Measurements from ENCODE around the gene CNNM4. TPM values are rescaled to one million over a fixed set of nuclear protein-coding genes. Genes with fewer than 3 reads are reported as not detected.

CNNM4 gene
- total RNA-seq (2014; rRNA removed; shearing (Covaris generic)), result 7.6 and 9.1 TPM in 2 replicates
- polyA plus RNA-seq (2014; cell fraction: nucleus; rRNA removed), result 5.5 and 7.3 TPM in 2 replicates

DNA sequence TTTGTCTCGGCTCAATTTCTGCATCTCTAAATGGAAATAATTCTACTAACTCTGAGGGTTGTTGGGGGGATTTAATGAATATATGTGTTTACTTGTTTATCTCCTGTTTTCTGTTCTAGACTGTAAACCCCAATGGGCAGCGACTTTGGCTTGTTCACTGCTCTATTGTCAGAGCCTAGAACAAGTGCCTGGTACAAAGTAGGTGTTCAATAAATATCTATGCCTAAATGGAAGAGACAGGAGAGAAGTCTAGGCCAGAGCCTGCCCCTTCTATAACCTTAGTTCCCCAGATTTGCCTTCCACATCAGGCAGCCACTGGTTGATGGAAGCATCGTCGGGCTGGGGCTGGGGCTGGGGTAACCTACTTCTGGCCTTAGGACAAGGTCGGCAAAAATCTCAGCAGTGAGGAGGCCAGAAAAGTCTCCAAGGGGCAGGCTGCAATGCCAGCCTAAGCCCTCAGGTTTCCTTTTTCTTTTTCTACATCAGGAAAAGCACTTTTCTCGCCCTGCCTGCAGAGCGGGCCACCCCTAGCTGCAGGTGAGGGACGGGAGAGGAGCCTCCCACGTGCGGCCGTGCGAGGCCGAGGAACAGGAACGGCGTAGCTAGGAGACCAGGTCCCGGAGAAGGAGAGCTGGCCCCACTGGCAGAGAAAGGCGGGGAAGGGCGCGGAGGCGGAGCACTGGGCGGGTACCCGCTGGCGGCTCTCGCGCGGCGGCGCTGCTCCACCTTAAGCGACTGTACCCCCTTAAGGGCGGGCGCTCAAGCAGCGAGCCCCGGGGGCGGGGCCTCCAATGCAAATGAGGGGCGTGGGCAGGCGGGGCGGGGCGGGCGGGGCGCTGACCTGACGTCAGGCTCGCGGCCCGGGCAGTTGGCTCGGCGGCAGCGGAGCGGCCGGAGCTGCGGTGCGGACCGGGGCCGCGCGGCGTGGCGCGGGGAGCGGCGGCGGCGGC is at the start of gene CNNM4:
Gene CNNM4, plus strand, starts transcription at position 867 of the 950 bp plus-strand sequence. CDS start 98 bp downstream, outside the sequence.
- peak; percentile 93 for DNase-seq (ENCODE audit: extremely low read depth, low read depth)

DNA sequence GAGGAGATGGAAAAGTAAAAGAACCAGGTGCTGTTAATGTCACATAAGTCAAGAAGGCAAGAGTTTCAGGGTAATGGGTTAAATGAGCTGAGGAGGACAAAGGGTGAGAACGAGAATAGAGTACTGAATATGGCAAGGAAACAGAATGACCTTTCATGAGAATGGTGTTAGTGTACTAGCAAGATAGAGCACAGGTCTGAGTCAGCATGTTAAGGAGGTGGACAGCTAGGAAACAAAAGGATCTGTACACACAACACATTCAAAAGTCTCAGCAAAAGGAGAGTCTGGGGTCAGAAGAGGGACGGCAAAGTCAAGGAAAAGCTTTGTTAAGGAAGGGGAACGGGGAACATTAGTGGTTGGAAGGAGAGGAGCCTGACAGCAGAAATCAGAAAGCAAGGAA is 49.7 kb upstream of the CNNM4 start:
- DNase-seq (ENCODE audit: extremely low read depth, low read depth), result no peak

DNA sequence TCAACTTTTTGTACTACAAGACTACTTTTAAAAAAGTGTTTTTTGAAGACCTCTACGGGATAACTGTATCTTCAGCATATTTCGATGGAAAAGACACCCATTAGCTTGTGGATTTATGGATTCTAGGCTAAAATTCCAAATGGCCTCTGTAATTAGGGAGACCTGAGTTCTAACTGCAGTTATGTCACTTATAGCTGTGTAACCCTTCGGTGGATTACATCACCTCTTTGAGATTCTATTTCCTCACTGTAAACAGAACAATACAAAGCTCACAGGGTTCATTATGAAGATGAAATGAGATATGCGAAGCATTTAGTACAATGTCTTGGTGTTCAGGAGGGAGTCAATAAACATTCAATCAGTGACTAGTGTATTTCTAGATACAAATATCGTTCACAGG is 45.0 kb upstream of the CNNM4 start:
- DNase-seq (ENCODE audit: extremely low read depth, low read depth), result peak; percentile 26

DNA sequence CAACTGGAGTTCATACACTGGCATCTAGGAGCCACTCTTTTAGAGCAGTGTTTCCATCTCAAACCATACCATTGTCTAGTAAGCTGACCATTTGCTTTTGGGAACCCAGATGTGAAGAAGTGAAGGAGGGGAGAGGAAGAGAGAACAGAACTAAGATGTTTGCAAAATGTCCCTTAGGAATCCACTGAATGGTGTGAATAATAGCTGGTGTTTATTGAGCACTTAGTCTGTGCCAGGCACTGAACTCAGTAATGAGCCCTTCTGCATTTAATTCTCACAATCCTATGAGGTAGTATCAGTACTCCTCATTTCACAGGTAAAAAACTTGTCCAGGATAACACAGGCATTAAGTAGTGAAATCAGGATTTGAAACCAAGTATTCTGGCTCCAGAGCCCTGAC is 44.3 kb upstream of the CNNM4 start:
- DNase-seq (ENCODE audit: extremely low read depth, low read depth), result no peak

DNA sequence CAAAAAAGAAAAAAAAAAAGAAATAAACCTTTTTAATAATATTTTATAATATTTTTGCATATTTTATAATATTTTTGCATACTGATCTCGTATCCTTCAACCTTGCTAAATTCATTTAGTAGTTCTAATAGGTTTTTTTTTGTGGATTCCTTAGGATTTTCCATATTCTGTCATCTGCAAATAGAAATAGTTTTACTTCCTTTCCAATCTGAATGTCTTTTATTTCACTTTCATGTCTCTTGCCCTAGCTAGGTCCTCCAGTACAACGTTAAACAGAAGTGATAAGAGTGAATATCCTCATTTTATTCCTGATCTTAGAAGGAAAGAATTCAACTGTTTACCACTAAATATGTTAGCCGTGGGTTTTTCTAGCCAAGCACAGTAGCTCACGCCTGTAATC is 34.6 kb upstream of the CNNM4 start:
- DNase-seq (ENCODE audit: extremely low read depth, low read depth), result no peak

DNA sequence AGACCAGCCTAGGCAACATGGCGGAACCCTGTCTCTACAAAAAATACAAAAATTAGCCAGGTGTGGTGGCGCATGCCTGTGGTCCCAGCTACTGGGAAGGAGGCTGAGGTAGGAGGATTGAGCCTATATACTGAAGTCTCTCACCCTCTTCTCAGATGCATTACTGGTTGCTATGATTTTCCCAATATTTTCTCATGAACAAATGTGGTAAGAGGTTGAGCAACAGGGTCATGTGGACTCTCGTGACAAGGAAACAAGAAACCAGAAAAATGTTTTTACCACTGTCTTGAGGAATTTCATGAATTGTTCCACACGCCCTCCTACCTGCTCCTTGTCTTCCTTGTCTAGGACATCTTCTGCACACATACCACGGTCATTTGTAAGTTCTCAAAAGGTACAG is 33.3 kb upstream of the CNNM4 start:
- DNase-seq (ENCODE audit: extremely low read depth, low read depth), result no peak

DNA sequence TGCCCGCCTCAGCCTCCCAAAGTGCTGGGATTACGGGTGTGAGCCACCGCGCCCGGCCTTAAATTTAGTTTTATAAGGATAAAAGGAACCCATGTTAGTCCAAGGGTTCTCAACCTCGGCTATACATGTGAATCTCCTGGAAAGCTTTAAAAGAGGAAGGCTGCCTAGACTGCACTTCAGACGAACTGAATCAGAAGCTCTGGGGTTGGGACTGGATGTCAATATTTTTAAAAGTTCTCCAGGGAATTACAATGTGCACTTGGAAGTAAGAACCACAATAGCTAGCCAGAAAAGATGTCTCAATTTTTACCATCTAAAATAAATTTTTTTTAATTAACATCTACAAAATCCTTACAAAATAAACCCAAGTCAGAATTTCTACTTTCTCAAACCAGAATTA is 31.0 kb upstream of the CNNM4 start:
- no peak for DNase-seq (ENCODE audit: extremely low read depth, low read depth)

DNA sequence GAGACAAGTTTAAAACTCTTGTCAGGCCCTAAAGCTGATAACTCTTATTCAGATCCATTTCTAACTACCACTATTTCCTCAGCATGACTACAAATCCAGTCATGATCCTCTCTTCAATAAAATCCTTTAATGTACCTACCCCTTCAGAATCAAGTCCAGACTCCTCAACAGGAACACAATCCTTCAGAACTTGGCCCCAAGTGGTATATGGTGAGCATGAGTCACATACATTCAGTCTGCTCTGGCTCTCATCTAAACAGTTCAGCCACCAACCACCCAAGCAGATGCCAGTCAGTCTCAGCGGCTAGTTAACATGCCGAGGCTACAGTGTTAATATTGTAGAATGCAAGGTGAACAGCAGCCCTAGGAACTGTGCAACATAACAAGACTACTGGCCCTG is 30.5 kb upstream of the CNNM4 start:
- no peak for DNase-seq (ENCODE audit: extremely low read depth, low read depth)

DNA sequence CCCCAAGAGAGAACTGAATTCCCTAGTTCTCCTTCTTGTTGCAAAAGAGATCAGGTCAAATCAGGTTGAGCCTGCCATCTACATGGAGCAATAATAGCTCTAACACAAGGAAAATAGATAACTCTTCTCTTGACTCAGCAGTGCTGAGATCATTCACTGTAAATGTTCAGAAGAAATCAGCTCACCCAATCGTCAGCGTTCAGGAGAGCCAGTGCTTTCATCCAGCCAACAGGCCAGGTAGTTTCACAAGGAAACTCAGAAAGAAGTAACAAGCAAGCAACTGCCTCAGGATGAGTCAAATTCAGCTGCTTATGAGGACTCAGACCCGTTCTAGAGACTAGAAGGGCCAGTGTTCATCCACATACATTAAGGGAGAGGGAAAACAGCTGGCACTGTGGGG is 26.8 kb upstream of the CNNM4 start:
- no peak for DNase-seq (ENCODE audit: extremely low read depth, low read depth)

DNA sequence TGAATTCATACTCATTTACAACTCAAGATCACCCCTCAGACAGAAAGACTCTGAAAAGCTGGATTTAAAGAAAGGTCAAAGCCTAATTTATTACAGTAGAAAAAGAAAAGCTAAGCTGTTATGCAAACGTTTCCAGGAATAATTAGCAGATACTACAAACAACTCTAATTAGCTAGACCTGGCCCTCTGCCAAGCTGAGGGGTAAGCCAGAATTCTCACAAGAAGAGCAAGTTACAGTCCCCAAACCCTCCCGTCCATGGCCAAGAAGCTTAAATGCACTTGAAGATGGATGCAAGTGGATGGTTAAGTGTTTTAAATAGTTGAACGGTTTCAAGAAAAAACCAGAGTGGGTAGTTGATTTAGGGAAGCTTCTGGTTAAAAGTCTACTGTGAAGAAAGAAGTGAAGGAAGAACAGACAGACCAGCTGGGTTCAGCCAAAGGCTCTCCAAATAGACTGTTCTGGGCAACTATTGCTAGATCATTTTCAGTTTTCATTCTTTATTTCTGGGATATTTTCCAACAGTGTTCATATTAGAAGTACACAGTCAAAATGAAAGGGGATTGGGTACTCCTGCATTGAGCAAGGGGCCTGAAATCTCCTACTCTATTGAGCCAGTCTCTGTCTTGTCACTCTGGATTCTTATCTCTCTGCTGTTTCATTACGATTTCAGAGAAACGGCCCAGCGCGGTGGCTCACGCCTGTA is 25.7 kb upstream of the CNNM4 start:
- DNase-seq (ENCODE audit: extremely low read depth, low read depth), result no peak

DNA sequence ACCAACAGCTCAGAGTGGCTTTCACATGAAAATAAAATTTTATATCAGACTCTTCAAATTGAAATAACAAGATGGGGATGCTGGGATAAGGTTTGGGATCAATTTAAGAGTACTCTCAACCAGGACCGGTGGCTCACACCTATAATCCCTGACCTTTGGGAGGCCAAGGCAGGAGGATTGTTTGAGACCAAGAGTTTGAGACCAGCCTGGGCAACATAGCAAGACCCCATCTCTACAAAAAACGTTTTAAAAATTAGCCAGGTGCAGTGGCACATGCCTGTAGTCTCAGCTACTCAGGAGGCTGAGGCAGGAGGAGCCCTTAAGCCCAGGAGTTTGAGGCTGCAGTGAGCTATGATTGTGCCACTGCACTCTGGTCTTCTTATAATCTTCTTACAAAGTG is 23.5 kb upstream of the CNNM4 start:
- DNase-seq (ENCODE audit: extremely low read depth, low read depth), result no peak

DNA sequence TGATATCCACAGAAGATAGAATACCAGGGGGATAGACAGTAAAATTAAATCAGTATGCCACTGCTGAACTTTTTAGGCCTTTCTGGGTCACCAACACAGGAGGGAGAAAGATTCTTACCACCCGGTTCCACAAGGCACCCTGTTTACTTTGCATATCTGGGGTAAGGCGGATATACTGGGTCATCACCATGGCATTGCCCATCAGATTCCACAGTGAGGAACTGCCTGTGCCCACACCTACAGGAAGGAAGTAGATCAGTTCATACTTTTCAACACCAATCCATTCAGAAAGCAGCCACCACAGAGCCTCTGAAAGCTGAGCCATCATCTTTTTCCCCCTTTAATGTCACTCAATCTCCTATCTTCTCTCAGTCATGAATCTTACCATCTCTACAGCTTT is 22.9 kb upstream of the CNNM4 start:
- no peak for DNase-seq (ENCODE audit: extremely low read depth, low read depth)

DNA sequence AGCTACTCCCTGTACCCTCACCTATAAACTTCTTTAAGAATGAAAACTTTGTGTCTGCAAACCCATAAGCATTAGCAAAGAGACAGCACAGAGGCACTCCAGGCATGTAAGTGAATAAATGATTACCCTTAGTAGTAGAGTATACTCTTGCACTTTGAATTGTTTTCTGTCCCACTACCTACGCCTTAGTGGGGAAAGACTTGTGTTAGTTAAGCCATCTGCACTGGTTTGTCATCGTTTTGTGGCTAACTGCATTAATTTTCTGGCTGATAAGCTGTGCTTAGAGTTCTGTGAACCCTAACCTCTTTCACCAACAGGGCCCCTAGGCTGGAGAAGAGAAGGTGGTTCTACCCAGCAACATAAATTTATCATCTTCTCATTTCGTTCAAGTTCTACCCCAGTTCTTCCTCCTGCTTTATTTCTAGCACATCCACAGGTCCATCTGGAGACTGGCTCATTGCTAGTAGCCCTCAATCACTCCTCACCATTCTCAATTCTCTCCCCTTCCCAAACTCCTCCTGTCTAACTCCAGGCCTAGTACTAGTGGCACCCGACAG is 21.5 kb upstream of the CNNM4 start:
- no peak for DNase-seq (ENCODE audit: extremely low read depth, low read depth)

DNA sequence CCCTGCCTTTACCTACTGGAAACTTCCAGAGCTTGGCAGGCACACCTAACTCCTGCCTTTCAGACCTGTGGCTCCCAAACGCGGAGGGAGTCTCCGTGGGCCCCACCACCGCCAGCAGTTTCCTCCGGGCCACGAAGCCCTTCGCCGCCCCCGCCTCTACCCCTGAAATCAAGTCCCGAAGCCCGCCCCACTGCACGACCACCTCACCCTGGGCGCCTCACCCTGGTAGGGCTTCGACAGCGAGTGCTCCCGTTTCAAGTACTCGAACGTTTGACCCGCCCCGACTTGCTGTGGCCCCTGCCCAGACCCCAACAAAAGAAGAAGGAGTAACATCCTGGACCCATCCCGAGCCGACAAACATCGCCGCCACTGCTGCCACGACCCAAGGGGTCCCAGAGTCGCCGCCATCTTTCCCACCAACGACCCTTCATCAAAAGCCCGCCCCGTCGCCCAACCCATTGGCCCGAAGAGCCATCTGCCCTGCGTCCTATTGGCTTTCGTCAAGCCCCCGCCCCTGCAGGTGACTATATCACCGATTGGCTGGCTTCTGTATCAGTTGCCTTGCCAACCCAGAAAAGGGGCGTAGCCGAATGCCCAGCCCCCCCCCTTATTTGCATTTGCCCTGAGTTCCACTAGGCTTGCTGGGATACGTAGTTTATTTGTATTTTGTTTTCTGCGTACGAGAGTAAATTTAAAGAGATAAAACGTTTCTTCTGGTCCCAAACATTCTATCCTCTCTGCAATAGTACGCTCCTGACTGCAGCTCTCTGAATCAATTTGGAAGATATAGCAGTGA is 20.9 kb upstream of the CNNM4 start, which contains the start of gene LMAN2L:
Gene LMAN2L, minus strand, starts transcription at position 432 of the 796 bp plus-strand sequence. Its CDS starts 24 bp downstream, at position 408.
- peak; percentile 97 for DNase-seq (ENCODE audit: extremely low read depth, low read depth)

DNA sequence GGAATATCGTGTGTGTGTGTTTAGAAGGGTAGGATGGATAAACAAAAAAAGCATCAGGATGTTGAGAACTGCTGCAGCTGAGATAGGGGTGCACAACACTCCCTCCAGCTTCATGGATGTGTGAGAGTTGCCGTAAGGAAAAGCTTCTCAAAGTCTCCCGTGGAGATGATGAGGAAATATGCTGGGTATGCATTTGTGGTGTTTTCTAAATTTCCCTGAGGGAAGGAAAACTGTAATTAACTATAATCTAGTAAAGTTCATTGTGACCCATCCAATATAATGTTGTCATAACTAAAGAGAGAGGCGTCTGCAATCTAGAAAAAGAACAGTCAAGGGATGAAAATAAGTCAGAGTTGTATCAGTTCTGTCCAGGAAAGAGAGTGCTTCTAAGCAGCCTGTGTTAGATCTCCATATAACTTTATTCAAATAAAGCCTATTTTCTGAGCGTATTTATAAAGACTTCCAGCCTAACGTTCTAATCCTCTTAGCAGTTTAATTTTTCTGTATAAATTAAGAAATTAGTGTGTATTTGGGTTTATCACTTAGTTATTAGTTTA is 13.6 kb upstream of the CNNM4 start:
- no peak for DNase-seq (ENCODE audit: extremely low read depth, low read depth)

DNA sequence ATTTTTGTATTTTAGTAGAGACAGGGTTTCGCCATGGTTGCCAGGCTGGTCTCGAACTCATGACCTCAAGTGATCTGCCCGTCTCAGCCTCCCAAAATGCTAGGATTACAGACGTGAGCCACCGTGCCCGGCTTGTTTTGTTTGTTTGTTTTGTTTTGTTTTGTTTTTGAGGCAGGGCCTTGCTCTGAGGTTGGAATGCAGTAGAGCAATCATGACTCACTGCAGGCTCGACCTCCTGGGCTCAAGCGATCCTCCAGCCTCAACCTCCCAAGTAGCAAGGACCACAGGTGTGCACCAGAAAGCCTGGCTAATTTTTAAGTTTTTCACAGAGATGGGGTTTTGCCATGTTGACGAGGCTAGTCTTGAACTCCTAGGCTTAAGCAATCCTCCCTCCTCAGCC is 8.9 kb upstream of the CNNM4 start:
- no peak for DNase-seq (ENCODE audit: extremely low read depth, low read depth)

DNA sequence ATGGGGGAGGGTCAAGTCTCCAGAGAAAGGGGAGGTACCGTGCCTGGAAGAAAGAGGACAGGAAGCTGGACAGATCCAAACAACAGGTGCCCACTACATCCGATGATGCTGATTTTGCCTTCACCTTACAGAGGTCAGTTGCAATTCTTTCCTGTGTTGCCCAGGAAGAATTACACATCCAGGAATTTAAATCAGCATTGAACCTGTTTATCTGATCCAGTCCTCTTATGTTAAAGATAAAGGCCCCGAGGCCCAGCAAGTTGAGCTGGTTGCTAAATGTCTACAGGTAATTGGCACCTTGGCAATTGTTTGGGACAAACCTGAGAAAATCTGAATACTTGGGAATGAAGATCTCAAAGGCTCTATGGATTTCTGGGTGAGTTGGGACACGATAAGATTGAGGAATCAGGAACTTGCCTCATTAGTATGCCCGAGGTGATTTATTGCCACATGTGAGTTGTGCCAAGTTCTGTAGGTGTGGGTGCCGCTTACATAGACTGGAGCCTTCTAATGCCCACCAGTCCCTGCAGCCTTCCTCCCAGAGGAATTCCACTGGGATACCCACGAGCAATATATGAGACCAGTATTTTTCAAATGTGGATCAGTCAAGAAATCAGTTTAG is 6.9 kb upstream of the CNNM4 start:
- DNase-seq (ENCODE audit: extremely low read depth, low read depth), result no peak

DNA sequence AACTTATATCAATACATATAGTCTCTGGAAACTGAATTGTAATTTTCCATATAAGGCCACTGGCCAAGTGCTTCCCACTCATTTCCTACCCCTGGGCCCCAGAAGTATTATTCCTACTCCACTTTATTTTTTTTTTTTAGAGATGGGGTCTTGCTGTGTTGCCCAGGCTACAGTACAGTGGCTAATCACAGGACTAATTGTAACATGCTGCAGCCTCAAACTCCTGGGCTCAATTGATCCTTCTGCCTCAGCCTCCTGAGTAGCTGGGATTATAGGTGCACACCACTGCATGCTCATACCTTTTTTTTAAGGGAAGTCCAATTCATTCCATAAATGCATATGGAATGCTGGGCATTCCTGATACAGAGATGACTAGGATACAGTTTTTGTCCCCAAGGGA is 6.4 kb upstream of the CNNM4 start:
- DNase-seq (ENCODE audit: extremely low read depth, low read depth), result no peak

DNA sequence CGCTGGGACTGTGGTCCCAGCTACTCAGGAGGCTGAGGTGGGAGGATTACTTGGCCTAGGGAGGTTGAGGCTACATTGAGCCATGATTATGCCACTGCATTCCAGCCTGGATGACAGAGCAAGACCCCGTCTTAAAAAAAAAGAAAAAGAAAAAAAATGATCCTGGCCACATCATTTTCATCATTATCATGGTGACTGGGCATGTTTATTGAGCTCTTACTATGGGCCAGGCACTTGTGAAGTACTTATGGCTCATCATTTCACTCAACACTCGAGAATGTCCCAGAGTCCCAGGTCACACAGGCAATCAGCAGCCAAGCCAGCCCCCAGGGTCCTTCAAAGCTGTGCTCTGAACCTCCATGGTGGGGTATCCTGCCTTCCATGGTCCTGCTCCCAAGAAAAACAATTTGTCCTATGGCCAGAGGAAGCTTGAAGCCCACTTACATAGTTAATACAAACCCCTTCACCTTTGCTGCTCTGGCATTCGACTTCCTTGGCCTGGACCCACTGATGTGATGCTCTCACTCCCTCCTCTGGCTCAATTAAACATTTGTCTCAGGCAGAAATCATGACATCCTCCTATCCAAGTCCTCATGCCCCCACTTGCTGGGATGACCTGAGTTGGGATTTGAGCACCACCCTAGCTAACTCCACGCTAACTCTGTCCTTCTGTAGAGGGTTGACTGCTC is 3.8 kb upstream of the CNNM4 start:
- no peak for DNase-seq (ENCODE audit: extremely low read depth, low read depth)

All from NCI-H460 (cell line).